MM.1S (cell line): ENCODE results near the gene TDRD3.

Experiments used
- DNase-seq: peaks from one replicate; pipeline ENCODE4 v3.0.0-alpha.2; 2015
- H2AFZ ChIP-seq: fragments of 300-600 bp; sonication (generic); 2 replicates; pipeline ENCODE4 v1.6.0; 2016; ENCODE audit warnings: antibody characterized with exemption, low read length
- H3F3A ChIP-seq: fragments of 300-600 bp; sonication (generic); 2 replicates; pipeline ENCODE4 v1.6.1; 2016; ENCODE audit warnings: mild to moderate bottlenecking, antibody characterized with exemption, low read length, moderate library complexity, mixed read lengths; ENCODE audit not compliant: insufficient read depth
- H3K27ac ChIP-seq: fragments of 300-600 bp; sonication (generic); 2 replicates; pipeline ENCODE4 v1.5.1; 2016; ENCODE audit warnings: mild to moderate bottlenecking, low read length
- H3K27me3 ChIP-seq: fragments of 300-600 bp; sonication (generic); replicated peaks from 2 replicates; pipeline ENCODE4 v1.6.0; 2016; ENCODE audit warnings: low read length; ENCODE audit not compliant: insufficient read depth
- H3K36me3 ChIP-seq: fragments of 300-600 bp; sonication (generic); replicated peaks from 2 replicates; pipeline ENCODE4 v1.6.1; 2016; ENCODE audit warnings: mild to moderate bottlenecking, low read length, mixed read lengths; ENCODE audit not compliant: insufficient read depth
- H3K4me1 ChIP-seq: fragments of 300-600 bp; sonication (generic); 2 replicates; pipeline ENCODE4 v1.6.1; 2016; ENCODE audit warnings: low read length, mixed read lengths
- H3K4me2 ChIP-seq: fragments of 300-600 bp; sonication (generic); 2 replicates; pipeline ENCODE4 v1.6.0; 2016; ENCODE audit warnings: low read depth, low read length
- H3K4me3 ChIP-seq: fragments of 300-600 bp; sonication (generic); 2 replicates; pipeline ENCODE4 v1.5.1; 2016; ENCODE audit warnings: low read length, mixed read lengths
- H3K79me2 ChIP-seq: fragments of 300-600 bp; sonication (generic); 2 replicates; pipeline ENCODE4 v1.6.1; 2016; ENCODE audit warnings: mixed run types, low read length, mixed read lengths
- H3K9ac ChIP-seq: fragments of 300-600 bp; sonication (generic); 2 replicates; pipeline ENCODE4 v1.6.1; 2016; ENCODE audit warnings: low read length, mixed read lengths
- H3K9me2 ChIP-seq: fragments of 300-600 bp; sonication (generic); replicated peaks from 2 replicates; pipeline ENCODE4 v1.6.1; 2016; ENCODE audit warnings: mild to moderate bottlenecking, low read length, mixed read lengths; ENCODE audit not compliant: insufficient read depth
- H3K9me3 ChIP-seq: fragments of 300-600 bp; sonication (generic); replicated peaks from 2 replicates; pipeline ENCODE4 v1.6.1; 2016; ENCODE audit warnings: mild to moderate bottlenecking, low read length, mixed read lengths; ENCODE audit not compliant: insufficient read depth
- H4K20me1 ChIP-seq: fragments of 300-600 bp; sonication (generic); 2 replicates; pipeline ENCODE4 v1.6.1; 2016; ENCODE audit warnings: mild to moderate bottlenecking, low read length, moderate library complexity, mixed read lengths; ENCODE audit not compliant: insufficient read depth
- CTCF ChIP-seq: fragments of 300-600 bp; sonication (generic); IDR thresholded peaks from 2 replicates; pipeline ENCODE4 v1.5.1; 2016; ENCODE audit warnings: antibody characterized with exemption, low read length, mixed read lengths
- EZH2 ChIP-seq: fragments of 300-600 bp; sonication (generic); optimal IDR thresholded peaks from 2 replicates; pipeline ENCODE3; 2017; ENCODE audit warnings: low read depth, mild to moderate bottlenecking, antibody characterized with exemption, low read length, mixed read lengths
- EZH2phosphoT487 ChIP-seq: fragments of 300-600 bp; sonication (generic); IDR thresholded peaks from 2 replicates; pipeline ENCODE4 v1.6.1; 2018; ENCODE audit warnings: antibody characterized with exemption, low read length

Gene TDRD3

GRCh38 chr13:60396783-60397703, at the start of gene TDRD3:
Gene TDRD3 (plus strand): TSS chr13:60397220. CDS start chr13:60397365, 145 bp downstream.
- Histone ChIP-seq H3K9ac (peak within 1 kb of the TSS; percentile 85), H3K36me3 (no peaks in the 10 kb centered on the region)
- peak; percentile 61 for TF ChIP-seq CTCF
- TF ChIP-seq EZH2 = no peak

GRCh38 chr13:60347690-60348089, 49.3 kb upstream of the TDRD3 start:
- Histone ChIP-seq H3K9me3 (no peaks in the 10 kb centered on the region), H3K4me1 (no peaks in the 10 kb centered on the region), H3K9ac (no peak overlapping the region), H2AFZ (no peak overlapping the region), H3K4me2 (no peak overlapping the region), H3K4me3 (no peak overlapping the region), H4K20me1 (no peaks in the 10 kb centered on the region), H3K9me2 (no peaks in the 10 kb centered on the region), H3F3A (no peaks in the 10 kb centered on the region), H3K27me3 (no peaks in the 10 kb centered on the region), H3K27ac (no peak overlapping the region), H3K79me2 (no peaks in the 10 kb centered on the region), H3K36me3 (no peaks in the 10 kb centered on the region)
- no peak for DNase-seq
- TF ChIP-seq EZH2phosphoT487 = no peak
- no peak for TF ChIP-seq CTCF
- no peak for TF ChIP-seq EZH2

More at GRCh38 chr13:60396783-60397703, at the start of gene TDRD3:
- Histone ChIP-seq H3K27me3 (no peaks in the 10 kb centered on the region), H3K9me3 (no peaks in the 10 kb centered on the region), H3K4me1 (0 out of 2 replicates have a peak, but pooled peaks cover 5% of the 10 kb centered on the region), H3K4me2 (peak within 1 kb of the TSS; percentile 66), H3K9me2 (no peaks in the 10 kb centered on the region), H2AFZ (peak within 1 kb of the TSS; percentile 72), H3K4me3 (peak within 1 kb of the TSS; percentile 73), H4K20me1 (no peaks in the 10 kb centered on the region), H3K79me2 (peaks cover 30% of the 10 kb centered on the region), H3K27ac (peak within 1 kb of the TSS; percentile 83), H3F3A (0 out of 2 replicates have a peak, but pooled peaks cover 3% of the 10 kb centered on the region)
- DNase-seq = peak; percentile 73

- H3K4me3 ChIP-seq = no peak overlapping the region
- no peaks in the 10 kb centered on the region for H4K20me1 ChIP-seq
- H3K27ac ChIP-seq = no peak overlapping the region
- no peaks in the 10 kb centered on the region for H3F3A ChIP-seq
- no peak overlapping the region for H3K9ac ChIP-seq
- no peaks in the 10 kb centered on the region for H3K79me2 ChIP-seq
- no peaks in the 10 kb centered on the region for H3K4me1 ChIP-seq
- H3K36me3 ChIP-seq = no peaks in the 10 kb centered on the region
- no peaks in the 10 kb centered on the region for H3K9me3 ChIP-seq
- H3K27me3 ChIP-seq = no peaks in the 10 kb centered on the region
- no peaks in the 10 kb centered on the region for H3K9me2 ChIP-seq
- no peak overlapping the region for H3K4me2 ChIP-seq
- no peak overlapping the region for H2AFZ ChIP-seq
- DNase-seq = no peak
- no peak for TF ChIP-seq EZH2
- no peak for TF ChIP-seq EZH2phosphoT487
- TF ChIP-seq CTCF = no peak
Observed at GRCh38 chr13:60348097-60348496, 48.9 kb upstream of the TDRD3 start.
